Measurements from ENCODE around the gene HIVEP3.

DNA sequence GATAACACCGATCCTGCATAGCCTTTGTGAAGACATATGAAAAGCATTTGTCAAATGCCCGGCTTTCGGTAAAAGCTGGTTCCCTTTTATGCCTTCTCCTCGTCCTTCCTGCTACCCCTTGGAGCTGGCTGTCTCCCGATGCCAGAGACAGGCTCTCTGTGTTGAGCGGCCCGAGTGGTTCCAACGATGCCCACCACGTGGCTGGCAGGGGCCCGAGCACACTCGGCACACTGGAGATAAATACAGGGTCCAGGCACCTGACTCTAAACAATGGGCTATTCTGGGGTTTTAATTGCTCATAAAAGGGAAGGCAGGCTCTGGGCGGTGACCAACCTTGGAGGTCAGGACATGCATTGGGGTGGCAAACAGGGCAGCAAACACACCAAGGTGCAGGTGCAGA is 207.1 kb downstream of the HIVEP3 start:
- TF ChIP-seq, protein P1, sequence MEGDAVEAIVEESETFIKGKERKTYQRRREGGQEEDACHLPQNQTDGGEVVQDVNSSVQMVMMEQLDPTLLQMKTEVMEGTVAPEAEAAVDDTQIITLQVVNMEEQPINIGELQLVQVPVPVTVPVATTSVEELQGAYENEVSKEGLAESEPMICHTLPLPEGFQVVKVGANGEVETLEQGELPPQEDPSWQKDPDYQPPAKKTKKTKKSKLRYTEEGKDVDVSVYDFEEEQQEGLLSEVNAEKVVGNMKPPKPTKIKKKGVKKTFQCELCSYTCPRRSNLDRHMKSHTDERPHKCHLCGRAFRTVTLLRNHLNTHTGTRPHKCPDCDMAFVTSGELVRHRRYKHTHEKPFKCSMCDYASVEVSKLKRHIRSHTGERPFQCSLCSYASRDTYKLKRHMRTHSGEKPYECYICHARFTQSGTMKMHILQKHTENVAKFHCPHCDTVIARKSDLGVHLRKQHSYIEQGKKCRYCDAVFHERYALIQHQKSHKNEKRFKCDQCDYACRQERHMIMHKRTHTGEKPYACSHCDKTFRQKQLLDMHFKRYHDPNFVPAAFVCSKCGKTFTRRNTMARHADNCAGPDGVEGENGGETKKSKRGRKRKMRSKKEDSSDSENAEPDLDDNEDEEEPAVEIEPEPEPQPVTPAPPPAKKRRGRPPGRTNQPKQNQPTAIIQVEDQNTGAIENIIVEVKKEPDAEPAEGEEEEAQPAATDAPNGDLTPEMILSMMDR (IDR thresholded peaks at IDR 0.05; ENCODE audit: low read length), result no peak
- TF ChIP-seq EZH2 (IDR thresholded peaks at IDR 0.05; ENCODE audit: borderline replicate concordance, low read length), result no peak

Data from OCI-LY1 (cell line).